MCF 10A (cell line): ENCODE results near the gene SMAD3. TPM values are rescaled to one million over a fixed set of nuclear protein-coding genes. Genes with fewer than 3 reads are reported as not detected.

Experiments used
- BruUV-seq: library from RNA; stranded (reverse); fragments of 400-500 nt; replicated peaks from 2 replicates; lab custom pipeline; 2021; lab: Mats Ljungman, UMichigan
- CTCF ChIA-PET: fragments of 300-600 bp; sonication (Branson Sonifier 250); formaldehyde crosslinking; extraction: SDS; loops from one replicate; lab custom pipeline; 2021; ENCODE audit warnings: antibody characterized with exemption, inconsistent platforms; lab: Yijun Ruan, JAX
- POLR2A ChIA-PET: fragments of 300-600, 350-650 bp; sonication (Branson Sonifier 250); formaldehyde crosslinking; extraction: SDS; loops from one replicate; lab custom pipeline; 2020; ENCODE audit warnings: antibody characterized with exemption, inconsistent platforms; lab: Yijun Ruan, JAX
- DNase-seq: peaks from one replicate; pipeline ENCODE4 v3.0.0-alpha.2; 2018; ENCODE audit not compliant: unreplicated experiment
- H3K27ac Mint-ChIP-seq: one replicate; pipeline ENCODE4 v1.8.0; 2022; ENCODE audit warnings: mild to moderate bottlenecking, low read depth, mixed read lengths; ENCODE audit not compliant: unreplicated experiment
- H3K27me3 Mint-ChIP-seq: one replicate; pipeline ENCODE4 v1.8.0; 2022; ENCODE audit warnings: mixed read lengths; ENCODE audit not compliant: insufficient read depth, unreplicated experiment
- H3K36me3 Mint-ChIP-seq: one replicate; pipeline ENCODE4 v1.8.0; 2022; ENCODE audit warnings: mild to moderate bottlenecking, moderate library complexity, mixed read lengths; ENCODE audit not compliant: insufficient read depth, unreplicated experiment
- H3K4me1 Mint-ChIP-seq: one replicate; pipeline ENCODE4 v1.8.0; 2022; ENCODE audit warnings: mixed read lengths; ENCODE audit not compliant: insufficient read depth, unreplicated experiment
- H3K4me3 Mint-ChIP-seq: one replicate; pipeline ENCODE4 v1.8.0; 2022; ENCODE audit warnings: mild to moderate bottlenecking, moderate library complexity, mixed read lengths; ENCODE audit not compliant: unreplicated experiment
- H3K9me3 Mint-ChIP-seq: one replicate; pipeline ENCODE4 v1.8.0; 2022; ENCODE audit warnings: mixed read lengths; ENCODE audit not compliant: unreplicated experiment
- CTCF ChIP-seq: fragments of 200-600 bp; IDR thresholded peaks from one replicate; pipeline ENCODE4 v1.8.0; 2022; ENCODE audit warnings: antibody characterized with exemption, mild to moderate bottlenecking; ENCODE audit not compliant: unreplicated experiment
- intact Hi-C: fragments of 100-400 bp; cut with micrococcal nuclease; formaldehyde crosslinking; loops from 2 replicates; pipeline ENCODE4 v1.14.1; 2022
- total RNA-seq: library from RNA; stranded (reverse); gene quantifications from 2 replicates; pipeline ENCODE4 v1.2.3, GENCODE V29; 2022

SMAD3 gene
- total RNA-seq, 1 experiment from 2014 or later, result 19.9 TPM

GRCh38 chr15:67049351-67050044 is 15.9 kb upstream of the SMAD3 start:
- POLR2A ChIA-PET, result interaction anchor here (0.6 to 5.3 kb wide), 26 partner anchors 8 to 205 kb away, joined by 3 to 62 read pairs (median 4); partner anchors contain the start of genes AAGAB, IQCH and SMAD3
- BruUV-seq, result no TSS peak
- Mint-ChIP-seq H3K27me3 (no peaks in the 10 kb centered on the region), H3K4me1 (peaks cover 39% of the 10 kb centered on the region), H3K27ac (peak overlapping the region; percentile 94), H3K4me3 (no peak overlapping the region), H3K36me3 (peaks cover 7% of the 10 kb centered on the region), H3K9me3 (no peaks in the 10 kb centered on the region)
- CTCF ChIA-PET, result interaction anchor here (1.0 to 1.8 kb wide), 3 partner anchors 14 to 197 kb away, joined by 3 to 10 read pairs (median 6); no protein-coding TSS in a partner anchor
- intact Hi-C loops, result loop anchor here (1.0 to 10.0 kb wide), 5 partner anchors 101 to 253 kb away; no protein-coding TSS in a partner anchor
- peak; percentile 88 for DNase-seq
- TF ChIP-seq CTCF, result no peak

- H3K9me3 Mint-ChIP-seq, result no peaks in the 10 kb centered on the region
- DNase-seq, result peak; percentile 92
- TF ChIP-seq CTCF, result no peak
- intact Hi-C loops, result loop anchor here (10.0 kb wide), 1 partner anchor 245 kb away; no protein-coding TSS in a partner anchor
- H3K27me3 Mint-ChIP-seq, result no peaks in the 10 kb centered on the region
- H3K27ac Mint-ChIP-seq, result peak overlapping the region; percentile 94
- CTCF ChIA-PET, result interaction anchor here (1.0 to 1.8 kb wide), 4 partner anchors 14 to 196 kb away, joined by 3 to 10 read pairs (median 4); no protein-coding TSS in a partner anchor
- peaks cover 37% of the 10 kb centered on the region for H3K4me1 Mint-ChIP-seq
- peaks cover 9% of the 10 kb centered on the region for H3K36me3 Mint-ChIP-seq
- POLR2A ChIA-PET, result interaction anchor here (0.6 to 5.3 kb wide), 23 partner anchors 8 to 205 kb away, joined by 3 to 62 read pairs (median 5); partner anchors contain the start of genes AAGAB, IQCH and SMAD3
- no TSS peak for BruUV-seq
- no peak overlapping the region for H3K4me3 Mint-ChIP-seq
These were observed 15.3 kb upstream of the SMAD3 start for GRCh38 chr15:67050062-67050461.

GRCh38 chr15:67050522-67051087 is 14.8 kb upstream of the SMAD3 start:
- POLR2A ChIA-PET, result interaction anchor here (0.9 to 5.3 kb wide), 14 partner anchors 9 to 204 kb away, joined by 3 to 62 read pairs (median 7); partner anchors contain the start of genes AAGAB, IQCH and SMAD3
- Mint-ChIP-seq H3K36me3 (peaks cover 11% of the 10 kb centered on the region), H3K27ac (peak overlapping the region; percentile 94), H3K4me3 (no peak overlapping the region), H3K4me1 (peaks cover 37% of the 10 kb centered on the region), H3K9me3 (no peaks in the 10 kb centered on the region), H3K27me3 (no peaks in the 10 kb centered on the region)
- DNase-seq, result no peak
- no peak for TF ChIP-seq CTCF
- intact Hi-C loops, result loop anchor here (10.0 kb wide), 1 partner anchor 246 kb away; no protein-coding TSS in a partner anchor
- no TSS peak for BruUV-seq
- CTCF ChIA-PET, result interaction anchor here (1.0 to 1.7 kb wide), 2 partner anchors 13 to 111 kb away, joined by 3 to 10 read pairs; no protein-coding TSS in a partner anchor
